SK-N-SH treated with all-trans-retinoic acid at 6 μM for 48 hours (cell line): ENCODE data around the gene SIM1.

Experiments
- ARNTL ChIP-seq: fragments of 450-650 bp; formaldehyde crosslinking; IDR thresholded peaks from 2 replicates; pipeline ENCODE4 v1.5.0; 2020; ENCODE audit warnings: low read depth, mild to moderate bottlenecking, moderate library complexity, borderline replicate concordance
- ESRRG ChIP-seq: fragments of 250-450 bp; sonication (Bioruptor Pico); IDR thresholded peaks from 2 replicates; pipeline ENCODE4 v1.6.1; 2021; ENCODE audit warnings: mild to moderate bottlenecking
- ISL1 ChIP-seq: fragments of 250-450 bp; sonication (Bioruptor Pico); IDR thresholded peaks from 2 replicates; pipeline ENCODE4 v2.1.2; 2022; ENCODE audit warnings: mild to moderate bottlenecking, moderate library complexity
- OSR1 ChIP-seq: fragments of 250-450 bp; sonication (Bioruptor Pico); IDR thresholded peaks from 2 replicates; pipeline ENCODE4 v1.8.0; 2022; ENCODE audit warnings: moderate library complexity, mild to moderate bottlenecking, inconsistent platforms
- RARB ChIP-seq: fragments of 250-450 bp; sonication (Bioruptor Pico); IDR thresholded peaks from 2 replicates; pipeline ENCODE4 v1.8.0; 2021; ENCODE audit warnings: mild to moderate bottlenecking, moderate library complexity
- TOX ChIP-seq: fragments of 250-450 bp; sonication (Bioruptor Pico); IDR thresholded peaks from 2 replicates; pipeline ENCODE4 v1.8.0; 2021; ENCODE audit warnings: mild to moderate bottlenecking, moderate library complexity, borderline replicate concordance
- ZFP30 ChIP-seq: fragments of 450-650 bp; formaldehyde crosslinking; IDR thresholded peaks from 2 replicates; pipeline ENCODE4 v1.5.0; 2022; ENCODE audit warnings: mild to moderate bottlenecking, moderate library complexity
- TF ChIP-seq, protein P1 (sequence below): fragments of 250-450 bp; sonication (Bioruptor Pico); IDR thresholded peaks from 2 replicates; pipeline ENCODE4 v1.8.0; 2020; ENCODE audit warnings: mild to moderate bottlenecking, moderate library complexity, borderline replicate concordance
- TF ChIP-seq, protein P2 (sequence below): fragments of 250-450 bp; sonication (Bioruptor Pico); IDR thresholded peaks from 2 replicates; pipeline ENCODE4 v1.5.1; 2020; ENCODE audit warnings: low read depth, mild to moderate bottlenecking, moderate library complexity

DNA sequence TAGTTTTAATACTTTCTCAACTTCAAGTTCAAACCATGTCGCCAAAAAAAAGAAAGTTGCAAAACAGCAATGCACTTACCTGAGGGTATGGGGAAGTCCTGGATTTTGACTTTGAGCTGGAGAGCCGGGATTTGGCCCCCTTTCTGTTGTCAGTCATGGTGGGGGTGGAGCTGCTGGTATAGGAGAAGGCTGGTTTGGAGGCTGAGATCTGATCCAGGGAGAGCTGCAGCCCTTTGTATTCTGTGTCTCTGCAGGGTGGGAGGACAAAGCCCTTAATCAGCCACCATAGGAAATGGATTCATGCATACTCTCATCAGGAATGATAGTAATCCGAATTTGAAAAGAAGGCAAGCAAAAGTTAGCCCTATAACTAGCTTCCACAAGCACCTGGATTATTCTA is 44.0 kb downstream of the SIM1 start:
- TF ChIP-seq TOX, result no peak
- TF ChIP-seq RARB (CRISPR knock-in tag), result no peak
- TF ChIP-seq, protein P1, sequence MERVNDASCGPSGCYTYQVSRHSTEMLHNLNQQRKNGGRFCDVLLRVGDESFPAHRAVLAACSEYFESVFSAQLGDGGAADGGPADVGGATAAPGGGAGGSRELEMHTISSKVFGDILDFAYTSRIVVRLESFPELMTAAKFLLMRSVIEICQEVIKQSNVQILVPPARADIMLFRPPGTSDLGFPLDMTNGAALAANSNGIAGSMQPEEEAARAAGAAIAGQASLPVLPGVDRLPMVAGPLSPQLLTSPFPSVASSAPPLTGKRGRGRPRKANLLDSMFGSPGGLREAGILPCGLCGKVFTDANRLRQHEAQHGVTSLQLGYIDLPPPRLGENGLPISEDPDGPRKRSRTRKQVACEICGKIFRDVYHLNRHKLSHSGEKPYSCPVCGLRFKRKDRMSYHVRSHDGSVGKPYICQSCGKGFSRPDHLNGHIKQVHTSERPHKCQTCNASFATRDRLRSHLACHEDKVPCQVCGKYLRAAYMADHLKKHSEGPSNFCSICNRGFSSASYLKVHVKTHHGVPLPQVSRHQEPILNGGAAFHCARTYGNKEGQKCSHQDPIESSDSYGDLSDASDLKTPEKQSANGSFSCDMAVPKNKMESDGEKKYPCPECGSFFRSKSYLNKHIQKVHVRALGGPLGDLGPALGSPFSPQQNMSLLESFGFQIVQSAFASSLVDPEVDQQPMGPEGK (CRISPR knock-in tag), result no peak
- no peak for TF ChIP-seq ARNTL
- no peak for TF ChIP-seq ESRRG
- TF ChIP-seq ISL1 (CRISPR knock-in tag), result no peak
- TF ChIP-seq ZFP30 (CRISPR knock-in tag), result no peak
- TF ChIP-seq, protein P2, sequence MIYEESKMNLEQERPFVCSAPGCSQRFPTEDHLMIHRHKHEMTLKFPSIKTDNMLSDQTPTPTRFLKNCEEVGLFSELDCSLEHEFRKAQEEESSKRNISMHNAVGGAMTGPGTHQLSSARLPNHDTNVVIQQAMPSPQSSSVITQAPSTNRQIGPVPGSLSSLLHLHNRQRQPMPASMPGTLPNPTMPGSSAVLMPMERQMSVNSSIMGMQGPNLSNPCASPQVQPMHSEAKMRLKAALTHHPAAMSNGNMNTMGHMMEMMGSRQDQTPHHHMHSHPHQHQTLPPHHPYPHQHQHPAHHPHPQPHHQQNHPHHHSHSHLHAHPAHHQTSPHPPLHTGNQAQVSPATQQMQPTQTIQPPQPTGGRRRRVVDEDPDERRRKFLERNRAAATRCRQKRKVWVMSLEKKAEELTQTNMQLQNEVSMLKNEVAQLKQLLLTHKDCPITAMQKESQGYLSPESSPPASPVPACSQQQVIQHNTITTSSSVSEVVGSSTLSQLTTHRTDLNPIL (CRISPR knock-in tag), result no peak
- no peak for TF ChIP-seq OSR1 (CRISPR knock-in tag)
